Common myeloid progenitor, CD34-positive (primary cell): ENCODE measurements around the gene AASDHPPT. TPM values are rescaled to one million over a fixed set of nuclear protein-coding genes. Genes with fewer than 3 reads are reported as not detected.

Source experiments
- CTCF ChIA-PET: fragments of 350-600 bp; sonication (Branson Sonifier 250); formaldehyde crosslinking; loops from one replicate; lab custom pipeline; 2021; ENCODE audit warnings: antibody characterized with exemption; lab: Charles Lee
- POLR2A ChIA-PET: fragments of 350-600 bp; sonication (Branson Sonifier 250); formaldehyde crosslinking; loops from one replicate; lab custom pipeline; 2021; ENCODE audit warnings: antibody characterized with exemption; lab: Charles Lee
- DNase-seq, 3 donors: peaks; one replicate each; pipeline versions ENCODE4 v3.0.0 to v3.0.0-alpha.2; 2013
- H3K27ac ChIP-seq, 2 experiments: 1 replicate in 1 of 2; 2 replicates in 1 of 2; pipeline ENCODE4 v1.7.0; 2013; ENCODE audit warnings: inconsistent platforms in 2 of 2, low read length in 2 of 2, mild to moderate bottlenecking in 2 of 2, low read depth in 1 of 2, moderate library complexity in 1 of 2; ENCODE audit not compliant: severe bottlenecking in 2 of 2, insufficient read depth in 1 of 2, poor library complexity in 1 of 2
- H3K27me3 ChIP-seq, 5 experiments: replicated peaks in 2 of 5; 1 replicate in 3 of 5; 2 replicates in 2 of 5; pipeline versions ENCODE4 v1.6.1 to v1.7.0; 2013; ENCODE audit warnings: low read length in 4 of 5, mild to moderate bottlenecking in 2 of 5, moderate library complexity in 2 of 5, inconsistent platforms in 1 of 5; ENCODE audit not compliant: insufficient read depth in 5 of 5, control insufficient read depth in 4 of 5
- H3K36me3 ChIP-seq, 4 experiments: 1 replicate in 2 of 4; 2 replicates in 2 of 4; pipeline versions ENCODE4 v1.6.1 to v1.7.0; 2013; ENCODE audit warnings: low read length in 3 of 4, control low read depth in 1 of 4, mild to moderate bottlenecking in 1 of 4; ENCODE audit not compliant: control insufficient read depth in 4 of 4, insufficient read depth in 4 of 4
- H3K4me1 ChIP-seq, 4 experiments: 1 replicate in 3 of 4; 2 replicates in 1 of 4; pipeline versions ENCODE4 v1.6.1 to v1.7.1; 2013; ENCODE audit warnings: low read length in 3 of 4, mild to moderate bottlenecking in 3 of 4, control low read depth in 1 of 4, inconsistent platforms in 1 of 4, moderate library complexity in 1 of 4; ENCODE audit not compliant: control insufficient read depth in 4 of 4, insufficient read depth in 4 of 4; ENCODE audit errors: control extremely low read depth in 1 of 4
- H3K4me3 ChIP-seq, 7 experiments: 1 replicate in 4 of 7; 2 replicates in 3 of 7; pipeline versions ENCODE4 v1.5.1 to v1.7.0; 2013; ENCODE audit warnings: mild to moderate bottlenecking in 7 of 7, low read length in 6 of 7, moderate library complexity in 6 of 7, inconsistent platforms in 2 of 7, low read depth in 2 of 7, control low read depth in 1 of 7; ENCODE audit not compliant: insufficient read depth in 4 of 7, control insufficient read depth in 1 of 7; ENCODE audit errors: extremely low read depth in 1 of 7
- H3K9me3 ChIP-seq, 5 experiments: 1 replicate in 4 of 5; 2 replicates in 1 of 5; pipeline versions ENCODE4 v1.6.1 to v1.7.1; 2013; ENCODE audit warnings: low read length in 4 of 5, mild to moderate bottlenecking in 2 of 5, inconsistent platforms in 1 of 5, low read depth in 1 of 5, moderate library complexity in 1 of 5; ENCODE audit not compliant: control insufficient read depth in 4 of 5, insufficient read depth in 2 of 5; ENCODE audit errors: control extremely low read depth in 1 of 5
- WGBS: methylation state at CpG from one replicate; pipeline ENCODE4 v1.1.5; 2013; ENCODE audit not compliant: insufficient coverage; 5-methylcytosine and 5-hydroxymethylcytosine counted together
- polyA plus RNA-seq: library from polyadenylated mRNA; unstranded; fragments of 120-200 nt; gene quantifications from one replicate; pipeline ENCODE4 v1.2.1, GENCODE V29; 2013

AASDHPPT gene
- 32.2 TPM for polyA plus RNA-seq

GRCh38 chr11:106077609-106078455 lies at the start of gene AASDHPPT:
Gene AASDHPPT, plus strand, starts transcription at chr11:106077662. Its CDS starts 49 bp downstream, at chr11:106077711.
- 0% methylated on average over 51 of the region's 55 CpGs for WGBS
- ChIA-PET POLR2A (no interaction called here), CTCF (interaction anchor here (1.2 to 2.9 kb wide), 4 partner anchors 9 to 55 kb away, joined by 3 to 14 read pairs (median 4); partner anchors contain the start of gene MSANTD4)
- Histone ChIP-seq H3K27ac (peak within 1 kb of the TSS; percentile 96 to 98), H3K27me3 (no peaks in the 10 kb centered on the region), H3K4me3 (peak within 1 kb of the TSS; percentile 86 to 99 (median 96)), H3K4me1 (peaks cover 7 to 40% (median 22%) of the 10 kb centered on the region in 4 experiments), H3K36me3 (peaks cover 8 to 29% (median 23%) of the 10 kb centered on the region in 4 experiments), H3K9me3 (no peaks in the 10 kb centered on the region)
- DNase-seq = no peak

- Histone ChIP-seq H3K36me3 (no peaks in the 10 kb centered on the region), H3K27ac (no peak overlapping the region), H3K9me3 (peaks cover 0 to 2% (median 0%) of the 10 kb centered on the region in 5 experiments), H3K27me3 (no peaks in the 10 kb centered on the region), H3K4me3 (no peak overlapping the region), H3K4me1 (no peaks in the 10 kb centered on the region)
- no CpG with 5 or more reads among the region's 4 CpGs for WGBS
- CTCF ChIA-PET = interaction anchor here (1.0 kb wide), 1 partner anchor 20 kb away, joined by 3 read pairs; no protein-coding TSS in a partner anchor
- peak in 1 of 3 donors; percentile 6 for DNase-seq
- POLR2A ChIA-PET = no interaction called here
Observed at GRCh38 chr11:106030609-106031008, 46.9 kb upstream of the AASDHPPT start.

- WGBS = 50% methylated on average over 1 of the region's 2 CpGs
- CTCF ChIA-PET = no interaction called here
- POLR2A ChIA-PET = no interaction called here
- Histone ChIP-seq H3K4me3 (no peak overlapping the region), H3K36me3 (no peaks in the 10 kb centered on the region), H3K27ac (no peak overlapping the region), H3K4me1 (no peaks in the 10 kb centered on the region), H3K27me3 (no peaks in the 10 kb centered on the region), H3K9me3 (no peaks in the 10 kb centered on the region)
- DNase-seq = peak in 1 of 3 donors; percentile 2
Observed at GRCh38 chr11:106031202-106031810, 46.2 kb upstream of the AASDHPPT start.

GRCh38 chr11:106031936-106032335 lies 45.5 kb upstream of the AASDHPPT start:
- CTCF ChIA-PET = no interaction called here
- Histone ChIP-seq H3K9me3 (no peaks in the 10 kb centered on the region), H3K27me3 (no peaks in the 10 kb centered on the region), H3K27ac (no peak overlapping the region), H3K4me1 (no peaks in the 10 kb centered on the region), H3K4me3 (no peak overlapping the region), H3K36me3 (no peaks in the 10 kb centered on the region)
- DNase-seq = no peak
- WGBS = 94% methylated on average over 2 of the region's 3 CpGs
- POLR2A ChIA-PET = no interaction called here

GRCh38 chr11:106032861-106033260 lies 44.6 kb upstream of the AASDHPPT start:
- CTCF ChIA-PET = no interaction called here
- peak overlapping the region in 1 of 7 experiments; percentile 21 for H3K4me3 ChIP-seq
- H3K36me3 ChIP-seq = no peaks in the 10 kb centered on the region
- no peak for DNase-seq
- POLR2A ChIA-PET = no interaction called here
- no peaks in the 10 kb centered on the region for H3K9me3 ChIP-seq
- WGBS = no CpG with 5 or more reads among the region's 2 CpGs
- no peaks in the 10 kb centered on the region for H3K4me1 ChIP-seq
- no peak overlapping the region for H3K27ac ChIP-seq
- H3K27me3 ChIP-seq = no peaks in the 10 kb centered on the region

- ChIA-PET POLR2A (no interaction called here), CTCF (no interaction called here)
- no peak for DNase-seq
- Histone ChIP-seq H3K27me3 (peaks cover 0 to 3% (median 0%) of the 10 kb centered on the region in 5 experiments), H3K4me1 (no peaks in the 10 kb centered on the region), H3K9me3 (no peaks in the 10 kb centered on the region), H3K27ac (no peak overlapping the region), H3K36me3 (no peaks in the 10 kb centered on the region), H3K4me3 (no peak overlapping the region)
Observed at GRCh38 chr11:106043540-106043939, 33.9 kb upstream of the AASDHPPT start.

GRCh38 chr11:106047631-106048030 lies 29.8 kb upstream of the AASDHPPT start:
- H3K4me1 ChIP-seq = no peaks in the 10 kb centered on the region
- POLR2A ChIA-PET = no interaction called here

More at GRCh38 chr11:106047631-106048030, 29.8 kb upstream of the AASDHPPT start:
- no peak for DNase-seq
- H3K27me3 ChIP-seq = peaks cover 0 to 3% (median 0%) of the 10 kb centered on the region in 5 experiments
- no peaks in the 10 kb centered on the region for H3K9me3 ChIP-seq
- H3K27ac ChIP-seq = no peak overlapping the region
- CTCF ChIA-PET = no interaction called here
- H3K4me3 ChIP-seq = no peak overlapping the region
- H3K36me3 ChIP-seq = no peaks in the 10 kb centered on the region
